Measurements from ENCODE around the gene FAM222A.

The FAM222A gene

DNA sequence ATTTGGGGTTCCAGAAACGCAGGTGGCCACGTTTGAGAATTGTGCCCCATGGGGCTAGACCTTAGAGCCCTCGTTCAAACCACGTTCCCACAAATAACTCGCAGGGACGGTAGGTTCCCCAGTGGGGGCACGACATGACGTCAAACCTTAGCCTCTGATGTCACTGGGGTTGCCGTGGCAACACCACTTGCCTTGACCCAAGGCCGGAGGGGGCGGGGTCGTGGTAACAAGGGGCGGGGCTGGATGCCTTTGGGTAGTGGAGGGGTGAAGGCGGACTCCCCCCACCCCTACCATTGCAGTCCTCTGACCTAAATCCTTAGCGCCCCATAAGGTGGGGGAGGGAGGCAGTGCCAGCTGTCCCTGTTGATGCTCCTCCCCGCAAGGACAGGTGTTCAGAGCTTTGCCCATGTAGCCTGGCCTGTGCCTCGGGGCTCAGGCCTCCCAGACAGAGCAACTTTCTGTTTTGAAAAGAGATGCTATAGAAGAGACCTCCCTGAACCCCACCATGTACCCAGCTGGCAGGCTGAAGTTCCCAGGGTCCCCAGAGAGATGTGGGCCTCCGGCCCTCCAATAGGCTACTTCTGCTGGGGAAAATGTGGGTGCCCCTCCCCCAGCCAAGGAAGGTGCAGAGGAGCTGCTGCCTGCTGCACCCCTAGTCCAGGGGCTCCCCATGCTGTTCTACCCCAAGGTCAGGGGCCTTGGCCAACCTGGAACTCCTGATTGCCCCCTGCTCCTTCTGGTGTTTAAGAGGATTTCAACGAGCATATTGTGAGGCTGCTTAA lies 1.9 kb downstream of the FAM222A start:
- Histone ChIP-seq H4K20me1 (ENCODE audit: insufficient read depth, low read length) (peaks cover under 1% of the 10 kb centered on the region; the same call in 1 of the 2 replicates), H3K9me3 (ENCODE audit: insufficient read depth, low read length) (no peaks in the 10 kb centered on the region), H3K27ac (ENCODE audit: low read length) (no peak overlapping the region), H2AFZ (ENCODE audit: low read depth, low read length) (no peak overlapping the region), H3K27me3 (ENCODE audit: low read depth, low read length) (no peaks in the 10 kb centered on the region), H3K4me3 (ENCODE audit: low read length) (no peak overlapping the region), H3K79me2 (ENCODE audit: low read length) (no peaks in the 10 kb centered on the region), H3K36me3 (replicated peaks; ENCODE audit: low read depth, low read length) (no peaks in the 10 kb centered on the region), H3K9ac (ENCODE audit: low read length) (no peak overlapping the region), H3K4me2 (ENCODE audit: low read length) (peak overlapping the region; percentile 86; the same call in 1 of the 2 replicates), H3K4me1 (ENCODE audit: low read length) (peaks cover 6% of the 10 kb centered on the region)
- TF ChIP-seq, protein P1, sequence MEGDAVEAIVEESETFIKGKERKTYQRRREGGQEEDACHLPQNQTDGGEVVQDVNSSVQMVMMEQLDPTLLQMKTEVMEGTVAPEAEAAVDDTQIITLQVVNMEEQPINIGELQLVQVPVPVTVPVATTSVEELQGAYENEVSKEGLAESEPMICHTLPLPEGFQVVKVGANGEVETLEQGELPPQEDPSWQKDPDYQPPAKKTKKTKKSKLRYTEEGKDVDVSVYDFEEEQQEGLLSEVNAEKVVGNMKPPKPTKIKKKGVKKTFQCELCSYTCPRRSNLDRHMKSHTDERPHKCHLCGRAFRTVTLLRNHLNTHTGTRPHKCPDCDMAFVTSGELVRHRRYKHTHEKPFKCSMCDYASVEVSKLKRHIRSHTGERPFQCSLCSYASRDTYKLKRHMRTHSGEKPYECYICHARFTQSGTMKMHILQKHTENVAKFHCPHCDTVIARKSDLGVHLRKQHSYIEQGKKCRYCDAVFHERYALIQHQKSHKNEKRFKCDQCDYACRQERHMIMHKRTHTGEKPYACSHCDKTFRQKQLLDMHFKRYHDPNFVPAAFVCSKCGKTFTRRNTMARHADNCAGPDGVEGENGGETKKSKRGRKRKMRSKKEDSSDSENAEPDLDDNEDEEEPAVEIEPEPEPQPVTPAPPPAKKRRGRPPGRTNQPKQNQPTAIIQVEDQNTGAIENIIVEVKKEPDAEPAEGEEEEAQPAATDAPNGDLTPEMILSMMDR (IDR thresholded peaks at IDR 0.05; ENCODE audit: low read depth, low read length) = no peak
- TF ChIP-seq EZH2phosphoT487 (IDR thresholded peaks at IDR 0.05; ENCODE audit: low read depth) = no peak

DNA sequence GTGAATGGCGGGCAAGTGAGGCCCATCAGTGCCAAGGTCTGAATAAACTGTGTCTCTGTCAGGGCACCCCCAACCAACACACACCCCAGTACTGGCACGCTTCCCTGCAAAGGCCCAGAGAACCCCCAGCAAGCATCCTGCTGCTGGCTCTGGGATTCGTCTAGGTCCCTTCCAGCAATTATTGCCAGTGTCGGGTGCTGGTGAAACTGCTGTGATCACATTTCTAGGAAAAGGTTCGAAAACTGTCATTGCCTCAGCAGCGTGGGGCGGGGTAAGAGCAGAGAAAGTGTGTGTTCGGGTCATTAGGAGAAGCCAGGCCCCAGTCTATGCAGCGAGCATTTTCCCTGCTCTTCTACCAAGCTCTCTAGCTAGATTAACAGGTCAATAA lies 2.5 kb downstream of the FAM222A start:
- Histone ChIP-seq H3K36me3 (replicated peaks; ENCODE audit: low read depth, low read length) (no peaks in the 10 kb centered on the region), H3K4me1 (ENCODE audit: low read length) (peaks cover 6% of the 10 kb centered on the region), H3K27me3 (ENCODE audit: low read depth, low read length) (no peaks in the 10 kb centered on the region), H2AFZ (ENCODE audit: low read depth, low read length) (no peak overlapping the region), H3K4me3 (ENCODE audit: low read length) (no peak overlapping the region), H3K9me3 (ENCODE audit: insufficient read depth, low read length) (no peaks in the 10 kb centered on the region), H3K9ac (ENCODE audit: low read length) (no peak overlapping the region), H3K79me2 (ENCODE audit: low read length) (no peaks in the 10 kb centered on the region), H4K20me1 (ENCODE audit: insufficient read depth, low read length) (peaks cover 3% of the 10 kb centered on the region; the same call in 1 of the 2 replicates), H3K4me2 (ENCODE audit: low read length) (no peak overlapping the region), H3K27ac (ENCODE audit: low read length) (no peak overlapping the region)
- no peak for TF ChIP-seq EZH2phosphoT487 (IDR thresholded peaks at IDR 0.05; ENCODE audit: low read depth)
- TF ChIP-seq, protein P1 (IDR thresholded peaks at IDR 0.05; ENCODE audit: low read depth, low read length) = no peak

DNA sequence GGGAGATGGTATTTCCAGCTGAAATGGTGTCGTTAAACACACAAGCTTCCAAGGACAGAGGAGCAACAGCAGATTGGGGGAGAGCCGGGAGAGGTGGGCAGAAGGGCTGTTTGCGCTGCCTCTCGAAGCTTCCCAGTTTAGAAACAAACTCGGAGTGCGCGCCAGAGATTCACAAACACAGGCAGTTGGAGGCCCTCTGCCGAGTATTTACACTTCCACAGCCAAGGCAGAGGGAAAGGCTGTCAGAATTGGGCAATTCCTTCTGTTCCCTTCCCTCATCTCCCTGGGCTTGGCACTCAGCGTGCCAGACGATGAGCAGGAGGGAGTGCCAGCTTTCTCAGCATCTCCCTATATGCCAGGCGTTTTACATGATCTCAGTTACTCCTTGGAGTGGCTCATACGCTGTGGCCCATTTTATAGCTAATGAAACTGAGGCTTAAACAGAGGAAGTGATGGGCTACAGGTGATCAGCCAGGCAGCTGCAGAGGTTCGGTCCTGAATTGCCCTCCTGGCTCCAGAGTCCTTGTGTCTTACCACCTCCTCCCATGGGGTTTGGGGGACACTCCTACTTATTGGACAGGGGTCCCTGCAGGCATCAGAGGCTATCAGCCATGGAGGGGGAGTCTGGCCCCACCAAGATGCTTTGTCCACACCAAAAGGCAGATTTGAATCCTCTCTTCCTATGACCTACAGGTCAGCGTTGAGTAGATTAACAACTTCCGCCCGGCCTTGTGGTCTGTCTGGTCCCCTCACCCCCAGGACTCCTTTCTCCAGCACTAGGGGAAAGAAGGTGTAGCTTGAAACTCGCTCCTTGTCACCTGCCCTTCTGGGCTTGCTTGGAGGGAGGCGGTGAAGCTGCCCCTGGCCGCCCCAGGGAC lies 3.1 kb downstream of the FAM222A start:
- Histone ChIP-seq H3K9me3 (ENCODE audit: insufficient read depth, low read length) (no peaks in the 10 kb centered on the region), H3K27ac (ENCODE audit: low read length) (no peak overlapping the region), H3K4me3 (ENCODE audit: low read length) (no peak overlapping the region), H4K20me1 (ENCODE audit: insufficient read depth, low read length) (peaks cover 3% of the 10 kb centered on the region; the same call in 1 of the 2 replicates), H3K79me2 (ENCODE audit: low read length) (no peaks in the 10 kb centered on the region), H3K4me2 (ENCODE audit: low read length) (no peak overlapping the region), H2AFZ (ENCODE audit: low read depth, low read length) (no peak overlapping the region), H3K36me3 (replicated peaks; ENCODE audit: low read depth, low read length) (no peaks in the 10 kb centered on the region), H3K27me3 (ENCODE audit: low read depth, low read length) (no peaks in the 10 kb centered on the region), H3K4me1 (ENCODE audit: low read length) (peaks cover 6% of the 10 kb centered on the region), H3K9ac (ENCODE audit: low read length) (no peak overlapping the region)
- no peak for TF ChIP-seq EZH2phosphoT487 (IDR thresholded peaks at IDR 0.05; ENCODE audit: low read depth)
- TF ChIP-seq, protein P1 (IDR thresholded peaks at IDR 0.05; ENCODE audit: low read depth, low read length) = no peak

All from OCI-LY3 (cell line).